Measurements from ENCODE around the gene TAS2R20. TPM values are rescaled to one million over a fixed set of nuclear protein-coding genes. Genes with fewer than 3 reads are reported as not detected.

TAS2R20 gene
- total and polyA plus RNA-seq, 4 donors, result 0.49 to 4.8 (median 4.3) TPM; not detected in 1

GRCh38 chr12:11016937-11017336 lies 18.8 kb upstream of the TAS2R20 start:
- 95 to 98% methylated on average over 1 of the region's 1 CpG for WGBS, 2 donors
- Histone ChIP-seq H3K36me3 (ENCODE audit: control insufficient read depth in 1 of 2, insufficient read depth in 2 of 2, low read length in 1 of 2) (no peaks in the 10 kb centered on the region), H3K4me1 (ENCODE audit: control insufficient read depth in 1 of 2, insufficient read depth in 2 of 2, low read length in 2 of 2) (no peaks in the 10 kb centered on the region), H3K9me3 (ENCODE audit: control insufficient read depth, low read length) (no peaks in the 10 kb centered on the region), H3K27me3 (ENCODE audit: control insufficient read depth in 1 of 2, insufficient read depth in 2 of 2, low read length in 1 of 2) (no peaks in the 10 kb centered on the region), H3K27ac (ENCODE audit: low read depth in 1 of 2, low read length in 2 of 2) (no peak overlapping the region), H3K4me3 (ENCODE audit: low read length in 2 of 2) (no peak overlapping the region)
- ATAC-seq (ENCODE audit: low FRiP score), result no peak
- intact Hi-C loops (cut with DNase I), result loop anchor here in 1 of 2 donors (5.0 kb wide), 1 partner anchor 55 kb away; no protein-coding TSS in a partner anchor
- DNase-seq, result no peak

- WGBS, 2 donors, result 84 to 85% methylated on average over 4 of the region's 4 CpGs
Observed at GRCh38 chr12:11015775-11016430, 17.8 kb upstream of the TAS2R20 start.

GRCh38 chr12:11014234-11014633 lies 16.1 kb upstream of the TAS2R20 start:
- Histone ChIP-seq H3K9me3 (ENCODE audit: control insufficient read depth, low read length) (no peaks in the 10 kb centered on the region), H3K4me3 (ENCODE audit: low read length in 2 of 2) (no peak overlapping the region), H3K4me1 (ENCODE audit: control insufficient read depth in 1 of 2, insufficient read depth in 2 of 2, low read length in 2 of 2) (no peaks in the 10 kb centered on the region), H3K27ac (ENCODE audit: low read depth in 1 of 2, low read length in 2 of 2) (no peak overlapping the region), H3K27me3 (ENCODE audit: control insufficient read depth in 1 of 2, insufficient read depth in 2 of 2, low read length in 1 of 2) (no peaks in the 10 kb centered on the region), H3K36me3 (ENCODE audit: control insufficient read depth in 1 of 2, insufficient read depth in 2 of 2, low read length in 1 of 2) (no peaks in the 10 kb centered on the region)
- intact Hi-C loops (cut with DNase I), result loop anchor here in 1 of 2 donors (2.0 kb wide), 1 partner anchor 57 kb away; no protein-coding TSS in a partner anchor
- no peak for ATAC-seq (ENCODE audit: low FRiP score)
- no peak for DNase-seq

More at GRCh38 chr12:11015775-11016430, 17.8 kb upstream of the TAS2R20 start:
- intact Hi-C loops (cut with DNase I), result loop anchor here (2.0 to 5.0 kb wide), 2 partner anchors 55 to 56 kb away; no protein-coding TSS in a partner anchor
- Histone ChIP-seq H3K27ac (ENCODE audit: low read depth in 1 of 2, low read length in 2 of 2) (no peak overlapping the region), H3K4me3 (ENCODE audit: low read length in 2 of 2) (no peak overlapping the region), H3K27me3 (ENCODE audit: control insufficient read depth in 1 of 2, insufficient read depth in 2 of 2, low read length in 1 of 2) (no peaks in the 10 kb centered on the region), H3K36me3 (ENCODE audit: control insufficient read depth in 1 of 2, insufficient read depth in 2 of 2, low read length in 1 of 2) (no peaks in the 10 kb centered on the region), H3K9me3 (ENCODE audit: control insufficient read depth, low read length) (no peaks in the 10 kb centered on the region), H3K4me1 (ENCODE audit: control insufficient read depth in 1 of 2, insufficient read depth in 2 of 2, low read length in 2 of 2) (no peaks in the 10 kb centered on the region)
- ATAC-seq (ENCODE audit: low FRiP score), result no peak
- DNase-seq, result no peak

GRCh38 chr12:11007608-11008007 lies 9.5 kb upstream of the TAS2R20 start:
- DNase-seq, result no peak
- no peaks in the 10 kb centered on the region for H3K9me3 ChIP-seq (ENCODE audit: control insufficient read depth, low read length)
- 98 to 100% methylated on average over 1 of the region's 1 CpG for WGBS, 2 donors
- H3K36me3 ChIP-seq (ENCODE audit: control insufficient read depth in 1 of 2, insufficient read depth in 2 of 2, low read length in 1 of 2), result no peaks in the 10 kb centered on the region
- no peak overlapping the region for H3K27ac ChIP-seq (ENCODE audit: low read depth in 1 of 2, low read length in 2 of 2)
- intact Hi-C loops (cut with DNase I), result no loop called here
- no peak for ATAC-seq (ENCODE audit: low FRiP score)
- H3K27me3 ChIP-seq (ENCODE audit: control insufficient read depth in 1 of 2, insufficient read depth in 2 of 2, low read length in 1 of 2), result no peaks in the 10 kb centered on the region
- no peak overlapping the region for H3K4me3 ChIP-seq (ENCODE audit: low read length in 2 of 2)
- no peaks in the 10 kb centered on the region for H3K4me1 ChIP-seq (ENCODE audit: control insufficient read depth in 1 of 2, insufficient read depth in 2 of 2, low read length in 2 of 2)

- H3K27ac ChIP-seq (ENCODE audit: low read depth in 1 of 2, low read length in 2 of 2), result no peak overlapping the region
- peaks cover 3% of the 10 kb centered on the region in 2 donors for H3K36me3 ChIP-seq (ENCODE audit: control insufficient read depth in 1 of 2, insufficient read depth in 2 of 2, low read length in 1 of 2)
- H3K27me3 ChIP-seq (ENCODE audit: control insufficient read depth in 1 of 2, insufficient read depth in 2 of 2, low read length in 1 of 2), result no peaks in the 10 kb centered on the region
- WGBS, 2 donors, result 85 to 90% methylated on average over 3 of the region's 3 CpGs
- H3K4me3 ChIP-seq (ENCODE audit: low read length in 2 of 2), result no peak overlapping the region
- DNase-seq (no peak), ATAC-seq (ENCODE audit: low FRiP score) (no peak)
- intact Hi-C loops (cut with DNase I), result no loop called here
- H3K9me3 ChIP-seq (ENCODE audit: control insufficient read depth, low read length), result peaks cover 1% of the 10 kb centered on the region
- H3K4me1 ChIP-seq (ENCODE audit: control insufficient read depth in 1 of 2, insufficient read depth in 2 of 2, low read length in 2 of 2), result no peaks in the 10 kb centered on the region
Observed at GRCh38 chr12:10994307-10994706, 3.8 kb downstream of the TAS2R20 start.

GRCh38 chr12:10989107-10989506 lies 9.0 kb downstream of the TAS2R20 start:
- peaks cover 1% of the 10 kb centered on the region for H3K9me3 ChIP-seq (ENCODE audit: control insufficient read depth, low read length)
- WGBS, 2 donors, result 96 to 97% methylated on average over 2 of the region's 2 CpGs
- no peaks in the 10 kb centered on the region for H3K4me1 ChIP-seq (ENCODE audit: control insufficient read depth in 1 of 2, insufficient read depth in 2 of 2, low read length in 2 of 2)
- no peak for DNase-seq
- intact Hi-C loops (cut with DNase I), result no loop called here
- H3K27ac ChIP-seq (ENCODE audit: low read depth in 1 of 2, low read length in 2 of 2), result no peak overlapping the region
- H3K36me3 ChIP-seq (ENCODE audit: control insufficient read depth in 1 of 2, insufficient read depth in 2 of 2, low read length in 1 of 2), result peaks cover under 1 to 1% of the 10 kb centered on the region in 2 donors
- H3K27me3 ChIP-seq (ENCODE audit: control insufficient read depth in 1 of 2, insufficient read depth in 2 of 2, low read length in 1 of 2), result no peaks in the 10 kb centered on the region
- H3K4me3 ChIP-seq (ENCODE audit: low read length in 2 of 2), result no peak overlapping the region
- no peak for ATAC-seq (ENCODE audit: low FRiP score)

- H3K27ac ChIP-seq (ENCODE audit: low read depth in 1 of 2, low read length in 2 of 2), result no peak within 1 kb of the TSS
- peaks cover 0 to 5% of the 10 kb centered on the region in 2 donors for H3K36me3 ChIP-seq (ENCODE audit: control insufficient read depth in 1 of 2, insufficient read depth in 2 of 2, low read length in 1 of 2)
- H3K9me3 ChIP-seq (ENCODE audit: control insufficient read depth, low read length), result no peaks in the 10 kb centered on the region
- no peak within 1 kb of the TSS for H3K4me3 ChIP-seq (ENCODE audit: low read length in 2 of 2)
- DNase-seq (no peak), ATAC-seq (ENCODE audit: low FRiP score) (no peak)
- intact Hi-C loops (cut with DNase I), result no loop called here
- WGBS, 2 donors, result 46 to 48% methylated on average over 2 of the region's 2 CpGs
- H3K4me1 ChIP-seq (ENCODE audit: control insufficient read depth in 1 of 2, insufficient read depth in 2 of 2, low read length in 2 of 2), result no peaks in the 10 kb centered on the region
- H3K27me3 ChIP-seq (ENCODE audit: control insufficient read depth in 1 of 2, insufficient read depth in 2 of 2, low read length in 1 of 2), result no peaks in the 10 kb centered on the region
Observed at GRCh38 chr12:10986812-10987211, 11.3 kb downstream of the TAS2R20 start, which contains the start of gene TAS2R50. TAS2R50 (minus strand) TSS chr12:10986912; CDS start chr12:10986860, 52 bp downstream.

GRCh38 chr12:10982244-10982643 lies 15.9 kb downstream of the TAS2R20 start:
- DNase-seq (no peak), ATAC-seq (ENCODE audit: low FRiP score) (no peak)
- intact Hi-C loops (cut with DNase I), result no loop called here
- 90 to 94% methylated on average over 5 of the region's 5 CpGs for WGBS, 2 donors
- Histone ChIP-seq H3K9me3 (ENCODE audit: control insufficient read depth, low read length) (no peaks in the 10 kb centered on the region), H3K27ac (ENCODE audit: low read depth in 1 of 2, low read length in 2 of 2) (no peak overlapping the region), H3K4me1 (ENCODE audit: control insufficient read depth in 1 of 2, insufficient read depth in 2 of 2, low read length in 2 of 2) (no peaks in the 10 kb centered on the region), H3K36me3 (ENCODE audit: control insufficient read depth in 1 of 2, insufficient read depth in 2 of 2, low read length in 1 of 2) (peaks cover 0 to 5% of the 10 kb centered on the region in 2 donors), H3K4me3 (ENCODE audit: low read length in 2 of 2) (no peak overlapping the region), H3K27me3 (ENCODE audit: control insufficient read depth in 1 of 2, insufficient read depth in 2 of 2, low read length in 1 of 2) (no peaks in the 10 kb centered on the region)

GRCh38 chr12:10974965-10975364 lies 23.1 kb downstream of the TAS2R20 start:
- ATAC-seq (ENCODE audit: low FRiP score), result no peak
- H3K27ac ChIP-seq (ENCODE audit: low read depth in 1 of 2, low read length in 2 of 2), result no peak overlapping the region
- no peak for DNase-seq
- 90 to 91% methylated on average over 3 of the region's 3 CpGs for WGBS, 2 donors
- H3K4me1 ChIP-seq (ENCODE audit: control insufficient read depth in 1 of 2, insufficient read depth in 2 of 2, low read length in 2 of 2), result no peaks in the 10 kb centered on the region
- intact Hi-C loops (cut with DNase I), result no loop called here
- no peaks in the 10 kb centered on the region for H3K9me3 ChIP-seq (ENCODE audit: control insufficient read depth, low read length)
- H3K27me3 ChIP-seq (ENCODE audit: control insufficient read depth in 1 of 2, insufficient read depth in 2 of 2, low read length in 1 of 2), result no peaks in the 10 kb centered on the region
- no peak overlapping the region for H3K4me3 ChIP-seq (ENCODE audit: low read length in 2 of 2)
- H3K36me3 ChIP-seq (ENCODE audit: control insufficient read depth in 1 of 2, insufficient read depth in 2 of 2, low read length in 1 of 2), result no peaks in the 10 kb centered on the region
